M059J (cell line): Measurements from ENCODE around the gene ATP23. TPM values are rescaled to one million over a fixed set of nuclear protein-coding genes. Genes with fewer than 3 reads are reported as not detected.
A peak's percentile ranks its signal among the peaks of the same experiment; 100 is the strongest.

Experiments
- DNase-seq: peaks from one replicate; pipeline ENCODE4 v3.0.0-alpha.2; 2012; ENCODE audit warnings: low read depth
- total RNA-seq: library from RNA; depleted of rRNA; stranded (reverse); fragments of >200 nt; shearing (Covaris generic); gene quantifications from 2 replicates; pipeline ENCODE4 v1.2.3, GENCODE V29; 2014; rRNA removed

Gene ATP23
- total RNA-seq, 1 experiment from 2014 or later, result 20.7 TPM

DNA sequence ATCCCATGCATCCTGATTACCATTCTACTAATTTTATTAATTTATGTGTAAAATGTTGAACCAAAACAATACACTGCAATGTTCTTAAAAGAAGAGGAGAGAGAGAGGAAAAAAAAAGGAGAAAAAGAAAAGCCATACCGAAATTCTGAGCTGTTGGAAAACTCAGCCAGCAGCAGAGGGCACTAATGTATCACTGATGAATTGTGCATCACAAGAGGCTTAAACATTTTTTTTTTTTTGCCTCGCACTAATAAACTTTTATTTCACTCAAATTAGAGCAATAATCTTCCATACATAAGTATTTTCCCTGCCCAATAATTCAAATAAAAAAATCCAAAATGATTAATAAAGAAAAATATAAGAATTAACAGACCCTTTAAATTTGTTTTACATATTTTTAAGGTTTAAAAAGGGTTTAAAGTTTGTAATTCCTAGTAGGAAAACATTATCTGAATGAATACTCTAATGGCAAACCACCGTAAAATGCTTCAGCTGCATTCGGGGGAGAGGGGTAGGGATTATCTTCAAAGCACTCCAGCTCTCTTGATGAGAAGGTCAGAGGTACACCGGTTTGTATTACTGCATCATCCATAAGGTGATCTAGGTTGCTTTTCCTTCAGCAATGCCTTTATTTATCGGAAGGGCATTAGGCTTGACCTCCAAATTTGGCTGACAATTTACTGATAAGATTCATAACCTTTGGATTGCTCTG is 41.9 kb downstream of the ATP23 start:
- peak; percentile 66 for DNase-seq

DNA sequence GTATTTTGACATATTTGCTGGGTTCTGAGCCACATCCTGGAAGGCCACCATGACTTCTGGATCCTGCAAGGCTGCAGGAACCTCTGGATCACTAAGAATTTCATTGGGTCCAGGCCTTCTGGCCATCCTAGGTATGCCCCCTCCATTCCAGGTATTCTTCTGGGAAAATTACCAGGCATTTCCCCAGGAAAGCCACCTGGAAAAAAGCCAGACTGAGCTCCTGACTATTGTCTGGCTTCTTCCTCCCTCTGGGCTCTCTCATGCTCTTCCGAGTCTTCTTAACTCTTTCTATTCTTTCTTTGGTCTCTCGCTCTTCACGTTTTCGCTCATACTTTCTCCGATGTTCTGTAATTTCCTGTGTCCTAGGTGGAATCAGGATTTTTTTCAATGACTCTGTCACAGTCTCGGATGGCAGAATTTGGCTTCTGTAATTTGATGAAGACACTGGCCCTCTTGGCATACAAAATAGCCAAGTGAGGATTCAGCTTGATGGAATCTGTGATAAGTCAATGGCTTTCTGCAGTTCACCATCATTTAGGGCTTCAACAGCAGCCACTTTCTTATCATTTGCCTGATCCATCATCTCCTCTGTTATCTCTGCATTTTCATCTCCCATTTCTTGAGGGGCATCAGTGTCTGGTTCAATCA is 42.6 kb downstream of the ATP23 start:
- DNase-seq, result peak; percentile 74

DNA sequence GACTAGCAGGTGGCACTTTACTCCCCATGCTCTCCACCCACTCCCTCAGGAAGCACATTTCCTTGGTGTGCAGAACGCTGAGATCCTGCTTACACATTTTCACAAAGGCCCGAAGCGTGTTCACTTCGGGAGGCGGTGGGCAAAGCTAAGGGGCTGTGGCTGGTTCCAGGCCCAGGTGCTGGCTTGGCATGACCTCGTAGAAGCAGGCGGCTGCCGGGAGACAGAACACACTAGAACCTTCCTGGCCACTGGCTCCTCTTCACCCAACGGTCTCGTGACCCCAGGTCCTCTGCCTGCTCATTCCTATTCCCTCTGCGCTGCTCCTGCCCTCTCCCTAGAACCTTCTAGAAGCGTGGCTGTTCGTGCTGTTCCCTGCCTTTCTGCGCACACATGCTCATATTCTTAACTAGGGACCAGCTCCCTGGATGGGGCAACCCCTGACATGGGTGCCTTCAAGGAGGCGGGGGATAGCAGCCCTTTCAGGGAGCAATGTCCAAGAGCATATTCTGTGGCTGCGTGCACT is 43.3 kb downstream of the ATP23 start:
- no peak for DNase-seq

DNA sequence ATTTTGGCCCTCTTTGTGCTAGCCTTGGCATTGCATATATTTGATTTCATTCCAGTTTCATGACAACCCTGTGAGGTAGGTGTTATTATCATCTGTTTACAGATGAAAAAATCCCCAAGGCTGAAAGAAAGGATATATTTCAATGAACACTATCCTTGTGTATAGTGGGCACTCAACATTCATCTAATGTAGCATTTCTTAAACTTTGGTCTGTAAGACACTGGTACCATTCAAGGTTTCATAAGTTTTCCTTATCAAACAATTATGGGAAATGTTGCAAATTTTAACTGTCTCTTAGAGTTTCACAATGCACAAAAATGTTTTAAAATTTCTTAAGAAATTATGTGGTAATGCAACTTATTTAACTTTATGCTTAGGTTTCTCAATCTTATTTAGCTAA is 44.3 kb downstream of the ATP23 start:
- peak; percentile 24 for DNase-seq

DNA sequence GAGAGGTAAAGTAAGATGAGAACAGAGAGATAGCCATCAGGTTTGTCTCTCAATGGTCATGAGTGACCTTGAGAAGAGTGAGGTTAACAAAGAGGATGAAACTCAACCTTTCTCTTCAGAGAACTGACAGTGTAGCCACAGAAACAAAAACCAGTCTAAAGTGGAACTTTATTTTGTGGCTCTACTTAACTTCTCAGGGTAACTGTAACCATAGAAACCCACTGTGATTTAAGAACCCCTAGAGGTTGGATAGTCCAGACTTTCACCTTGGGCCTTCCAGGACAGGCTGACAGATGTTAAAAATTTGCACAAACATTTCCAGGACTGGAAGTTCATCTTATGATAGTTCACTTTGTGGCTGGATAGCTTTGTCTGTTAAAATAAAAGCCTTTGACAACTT is 48.5 kb downstream of the ATP23 start:
- peak; percentile 12 for DNase-seq

DNA sequence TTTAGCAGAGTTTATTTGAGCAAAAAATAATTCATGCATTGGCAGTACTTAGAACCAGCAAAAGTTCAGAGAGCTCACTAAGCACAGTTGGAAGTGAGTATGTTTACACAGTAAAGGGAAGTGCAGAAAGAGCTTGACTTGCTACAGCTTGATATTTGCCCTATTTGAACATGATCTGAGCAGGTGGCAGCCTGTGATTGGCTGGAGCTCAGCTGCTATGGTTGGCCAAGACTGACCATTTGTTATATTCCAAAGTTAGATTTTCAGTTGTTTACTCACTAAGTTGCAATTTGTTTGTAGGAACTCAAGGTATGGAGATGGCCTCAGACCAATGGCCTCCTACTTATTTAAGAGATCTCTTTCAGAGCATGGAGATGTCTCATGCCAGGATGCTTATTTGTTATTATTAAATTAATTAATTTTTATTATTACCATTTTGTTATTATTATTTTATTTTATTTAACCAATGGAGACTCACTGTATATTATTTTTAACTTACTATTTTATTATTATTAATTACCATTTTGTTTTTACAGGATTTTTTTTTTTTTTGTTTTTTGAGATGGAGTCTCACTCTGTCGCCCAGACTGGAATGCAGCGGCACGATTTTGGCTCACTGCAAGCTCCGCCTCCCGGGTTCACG is 49.0 kb downstream of the ATP23 start:
- no peak for DNase-seq

DNA sequence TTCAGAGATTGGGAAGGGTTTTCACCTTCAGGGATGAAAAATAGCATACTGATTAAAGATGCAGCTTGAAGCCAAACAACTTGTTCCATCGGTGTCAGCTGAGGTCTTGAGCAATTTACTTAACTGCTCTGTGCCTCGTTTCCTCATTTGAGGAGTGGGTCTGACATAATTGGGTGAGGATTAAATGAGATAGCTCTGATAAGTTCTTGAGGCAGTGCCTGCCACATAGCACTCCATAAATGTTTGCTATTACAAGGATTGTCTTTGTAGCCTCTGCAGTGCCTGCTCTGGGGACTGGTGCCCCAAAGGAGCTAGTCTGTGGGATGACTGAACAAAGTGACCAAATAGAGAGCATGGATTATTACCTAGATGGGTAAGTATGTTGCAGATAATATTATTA is 50.6 kb downstream of the ATP23 start:
- no peak for DNase-seq

DNA sequence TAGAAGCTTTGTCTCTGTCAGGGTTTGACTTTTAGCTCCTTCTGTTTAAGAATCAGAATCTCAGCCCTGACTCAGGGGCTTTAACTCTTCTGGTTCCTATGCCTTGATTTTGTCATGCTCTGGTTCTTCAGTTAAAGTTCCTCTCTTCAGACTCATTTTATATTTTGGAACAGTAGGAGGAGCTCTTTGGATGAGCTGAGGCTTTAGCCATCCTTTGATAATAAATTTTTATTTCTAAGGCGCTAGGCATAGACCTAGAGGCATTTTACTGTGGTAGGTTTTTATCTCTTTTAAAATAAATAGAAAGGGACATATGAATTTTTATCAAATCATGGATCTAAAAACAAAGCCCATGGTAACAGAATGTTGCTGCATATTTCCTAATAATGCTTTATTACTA is 51.7 kb downstream of the ATP23 start:
- DNase-seq, result peak; percentile 36

DNA sequence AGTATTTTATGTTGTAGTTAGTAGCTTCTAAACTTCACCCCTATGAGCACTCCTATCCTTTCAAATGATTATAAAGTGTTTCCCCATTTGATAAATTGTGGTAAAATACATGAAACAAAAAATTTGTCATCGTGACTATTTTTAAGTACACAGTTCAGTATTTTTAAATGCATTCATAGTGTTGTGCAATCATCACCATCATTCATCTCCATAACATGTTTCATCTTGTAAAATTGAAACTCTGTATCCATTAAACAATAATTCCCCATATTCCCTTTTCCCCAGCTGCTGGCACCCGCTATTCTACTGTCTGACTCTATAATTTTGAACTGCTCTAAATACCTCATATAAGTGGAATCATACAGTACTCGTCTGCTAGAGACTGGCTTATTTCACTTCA is 52.5 kb downstream of the ATP23 start:
- DNase-seq, result no peak

DNA sequence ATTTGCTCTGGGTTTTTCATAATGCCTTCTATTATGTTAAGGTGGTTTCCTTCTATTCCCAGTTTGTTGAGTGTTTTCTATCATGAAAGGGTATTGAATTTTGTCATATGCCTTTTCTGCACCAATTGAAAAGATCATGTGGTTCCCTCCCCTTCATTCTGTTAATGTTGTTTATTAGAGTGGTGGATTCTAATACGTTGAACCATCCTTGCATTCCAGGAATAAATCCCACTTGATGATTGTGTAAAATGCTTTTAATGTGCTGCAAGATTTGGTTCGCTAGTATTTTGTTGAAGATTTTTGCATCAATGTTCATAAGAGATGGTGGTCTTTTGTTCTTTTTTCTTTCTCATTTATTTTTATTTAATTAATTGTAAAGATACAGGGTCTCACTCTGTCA is 55.2 kb downstream of the ATP23 start:
- DNase-seq, result no peak

DNA sequence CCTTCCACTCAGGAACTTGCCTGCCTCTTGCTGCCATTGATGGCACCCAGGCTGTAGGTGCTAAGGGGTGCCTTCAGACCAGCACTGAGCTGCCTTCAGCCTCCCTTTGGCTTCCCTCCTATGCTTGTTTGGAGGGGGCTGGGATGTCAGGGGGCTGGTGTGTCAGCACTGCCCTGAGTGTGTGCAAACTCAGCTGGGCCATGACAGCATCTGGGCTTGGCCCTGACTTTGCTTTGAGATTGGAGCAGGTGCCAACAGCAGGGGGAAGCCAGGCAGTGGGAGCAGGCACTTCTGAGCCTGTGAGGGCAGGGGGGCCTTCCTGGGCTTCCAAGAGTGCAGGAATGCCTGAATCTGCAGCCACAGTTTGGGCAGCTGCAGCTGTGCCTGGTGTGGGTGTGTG is 56.9 kb downstream of the ATP23 start:
- DNase-seq, result no peak

DNA sequence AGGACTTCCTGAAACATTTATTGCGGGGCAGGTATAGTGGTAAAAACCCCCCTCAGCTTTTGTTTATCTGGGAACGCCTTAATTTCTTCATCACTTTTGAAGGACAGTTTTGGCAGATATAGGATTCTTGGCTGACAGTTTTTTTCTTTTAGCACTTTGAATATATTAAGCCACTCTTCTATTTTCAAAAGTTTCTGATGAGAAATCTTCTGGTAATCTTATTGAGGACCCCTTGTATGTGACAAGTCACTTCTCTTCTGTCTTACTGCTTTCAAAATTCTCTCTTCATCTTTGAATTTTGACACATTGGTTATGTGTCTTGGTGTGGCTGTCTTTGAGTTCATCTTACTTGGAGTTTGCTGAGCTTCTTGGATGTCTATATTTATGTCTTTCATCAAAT is 59.1 kb downstream of the ATP23 start:
- DNase-seq, result no peak

DNA sequence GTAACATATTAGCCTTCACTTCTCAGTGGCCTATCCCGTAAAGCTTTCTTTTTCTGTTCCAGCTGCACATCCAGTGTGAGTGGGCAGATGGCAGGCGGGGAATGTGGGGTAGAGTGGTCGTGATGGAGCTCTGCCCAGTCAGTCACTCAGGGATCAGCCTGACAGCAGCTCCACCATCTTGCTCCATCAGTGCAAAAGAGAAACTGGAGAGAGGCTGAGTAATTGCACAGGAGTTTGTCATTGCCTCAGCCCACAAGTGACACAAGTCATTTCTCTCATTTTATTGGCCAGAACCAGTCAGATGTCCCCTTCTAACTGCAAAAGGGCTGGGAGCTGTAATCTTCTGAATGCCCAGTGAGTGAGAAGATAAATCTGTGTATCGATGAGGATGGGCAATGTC is 66.5 kb downstream of the ATP23 start:
- peak; percentile 26 for DNase-seq

DNA sequence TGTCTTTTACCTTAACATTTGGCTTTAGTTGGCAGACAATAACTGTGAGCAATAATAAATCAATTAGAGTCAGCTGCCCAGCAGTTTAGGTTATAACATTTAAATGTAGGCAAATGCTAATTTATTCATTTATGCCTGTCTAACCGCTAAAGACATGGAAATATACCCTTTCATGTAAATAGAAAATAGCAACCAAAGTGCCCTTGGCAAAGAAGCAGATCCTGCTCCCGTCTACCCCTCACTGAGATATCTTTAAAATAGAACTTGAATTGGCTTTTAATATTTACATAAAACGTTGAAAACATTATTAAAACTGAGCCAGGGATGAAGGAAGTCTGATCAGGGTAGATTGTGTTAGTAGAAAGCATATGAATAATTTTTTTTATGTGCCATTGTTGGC is 67.3 kb downstream of the ATP23 start:
- no peak for DNase-seq

Other genes with a start within 250 kb of the ATP23 start
- 298 and 647 TPM in 2 replicates for gene OS9, start 247.4 kb upstream of the ATP23 start, total RNA-seq
- 0.07 TPM in 1 of 2 replicates, not detected in the other for gene AGAP2, start 202.8 kb upstream of the ATP23 start, total RNA-seq
- 36.2 and 57.0 TPM in 2 replicates for gene TSPAN31, start 196.5 kb upstream of the ATP23 start, total RNA-seq
- 175 and 179 TPM in 2 replicates for gene CDK4, start 189.3 kb upstream of the ATP23 start, total RNA-seq
- gene MARCHF9, start 186.5 kb upstream of the ATP23 start, total RNA-seq, result 6.7 and 7.9 TPM in 2 replicates
- 1.8 and 3.2 TPM in 2 replicates for gene CYP27B1, start 174.5 kb upstream of the ATP23 start, total RNA-seq
- 8.4 and 12.4 TPM in 2 replicates for gene METTL1, start 169.5 kb upstream of the ATP23 start, total RNA-seq
- 6.6 and 8.9 TPM in 2 replicates for gene EEF1AKMT3, start 169.0 kb upstream of the ATP23 start, total RNA-seq
- 27.6 and 37.9 TPM in 2 replicates for gene TSFM, start 158.8 kb upstream of the ATP23 start, total RNA-seq
- gene AVIL, start 122.8 kb upstream of the ATP23 start, total RNA-seq, result 0.10 TPM in 1 of 2 replicates, not detected in the other
- 37.3 and 44.2 TPM in 2 replicates for gene CTDSP2, start 94.8 kb upstream of the ATP23 start, total RNA-seq